GM12878 (cell line): ENCODE results near the gene ANOS1. TPM values are rescaled to one million over a fixed set of nuclear protein-coding genes. Genes with fewer than 3 reads are reported as not detected.

Source experiments
- ATAC-seq: fragments of 200-7000 bp; cut with Tn5 transposase; 3 replicates; pipeline ENCODE4 v1.9.1; 2020; ENCODE audit warnings: mild to moderate bottlenecking, moderate library complexity
- BruUV-seq: library from RNA; stranded (reverse); fragments of 400-500 nt; replicated peaks from 2 replicates; lab custom pipeline; 2021; lab: Mats Ljungman, UMichigan
- CTCF ChIA-PET: fragments of 300-600 bp; sonication (Branson Sonifier 250); formaldehyde crosslinking; extraction: SDS; loops from one replicate; lab custom pipeline; 2021; ENCODE audit warnings: inconsistent platforms; lab: Yijun Ruan, JAX
- POLR2A ChIA-PET: fragments of 350-600 bp; formaldehyde crosslinking; extraction: SDS; loops from one replicate; lab custom pipeline; 2021; ENCODE audit warnings: inconsistent platforms; lab: Charles Lee
- RAD21 ChIA-PET: fragments of 300-600 bp; sonication (Branson Sonifier 250); formaldehyde crosslinking; loops from one replicate; lab custom pipeline; 2023; ENCODE audit warnings: antibody characterized with exemption; ENCODE audit not compliant: unreplicated experiment; lab: Charles Lee
- SMC1A ChIA-PET: fragments of 300-600 bp; sonication (Branson Sonifier 250); formaldehyde crosslinking; loops from one replicate; lab custom pipeline; 2023; ENCODE audit not compliant: unreplicated experiment, uncharacterized antibody; lab: Charles Lee
- DNase-seq: peaks from one replicate; pipeline ENCODE4 v3.0.0-alpha.2; 2011; ENCODE audit warnings: low read depth, low spot score
- FAIRE-seq: peaks from 3 replicates; lab custom pipeline; 2011; peaks lifted over from hg19 to GRCh38; lab: Jason Lieb, UNC
- H2AFZ ChIP-seq: 2 replicates; pipeline ENCODE4 v1.6.0; 2011; ENCODE audit warnings: low read depth, low read length, control low read depth; ENCODE audit not compliant: control insufficient read depth
- H3K27ac ChIP-seq: 2 replicates; pipeline ENCODE4 v1.5.1; 2011; ENCODE audit warnings: control low read depth; ENCODE audit not compliant: control insufficient read depth, insufficient read depth
- H3K27me3 ChIP-seq, 2 experiments: replicated peaks in 1 of 2; 2 replicates each; pipeline versions ENCODE4 v1.6.0 to v1.6.1; 2011; ENCODE audit warnings: low read length in 1 of 2; ENCODE audit not compliant: control insufficient read depth in 2 of 2, insufficient read depth in 2 of 2
- H3K36me3 ChIP-seq, 2 experiments: 2 replicates each; pipeline ENCODE4 v1.5.1; 2011; ENCODE audit warnings: low read length in 1 of 2; ENCODE audit not compliant: control insufficient read depth in 2 of 2, insufficient read depth in 2 of 2
- H3K4me1 ChIP-seq: 2 replicates; pipeline ENCODE4 v1.6.1; 2011; ENCODE audit warnings: mild to moderate bottlenecking, low read length, moderate library complexity, mixed read lengths; ENCODE audit not compliant: control insufficient read depth, insufficient read depth
- H3K4me2 ChIP-seq: 2 replicates; pipeline ENCODE4 v1.6.0; 2011; ENCODE audit warnings: control low read depth; ENCODE audit not compliant: control insufficient read depth, insufficient read depth
- H3K4me3 ChIP-seq: fragments of 200-600 bp; sonication (generic); 2 replicates; pipeline ENCODE4 v1.5.1; 2016
- H3K79me2 ChIP-seq: 2 replicates; pipeline ENCODE4 v1.6.0; 2011; ENCODE audit warnings: low read length; ENCODE audit not compliant: control insufficient read depth, insufficient read depth
- H3K9ac ChIP-seq: 2 replicates; pipeline ENCODE4 v1.8.0; 2011; ENCODE audit warnings: low read length, control low read depth, mixed read lengths; ENCODE audit not compliant: control insufficient read depth, insufficient read depth
- H3K9me3 ChIP-seq: replicated peaks from 3 replicates; pipeline ENCODE4 v1.5.1; 2011; ENCODE audit warnings: mild to moderate bottlenecking, low read length; ENCODE audit not compliant: control insufficient read depth, insufficient read depth
- H4K20me1 ChIP-seq: 2 replicates; pipeline ENCODE4 v1.6.0; 2011; ENCODE audit not compliant: control insufficient read depth, insufficient read depth
- ETV6 ChIP-seq, 2 experiments: fragments of 450-650 bp in 1 of 2; IDR thresholded peaks in 1 of 2; conservative IDR thresholded peaks in 1 of 2; 2 replicates each; pipeline ENCODE4 v1.6.1; 2014; ENCODE audit warnings: antibody characterized with exemption in 1 of 2, borderline replicate concordance in 1 of 2, low read depth in 1 of 2, mild to moderate bottlenecking in 1 of 2, moderate library complexity in 1 of 2
- HCFC1 ChIP-seq: fragments of 150-350 bp; IDR thresholded peaks from 2 replicates; pipeline ENCODE4 v1.6.1; 2014; ENCODE audit warnings: low read length
- IKZF1 ChIP-seq: fragments of 450-650 bp; conservative IDR thresholded peaks from 2 replicates; pipeline ENCODE4 v1.6.1; 2017; ENCODE audit warnings: antibody characterized with exemption, mild to moderate bottlenecking
- IRF5 ChIP-seq: fragments of 450-650 bp; IDR thresholded peaks from 2 replicates; pipeline ENCODE4 v1.6.1; 2017; ENCODE audit warnings: borderline replicate concordance
- MEF2A ChIP-seq: IDR thresholded peaks from 2 replicates; pipeline ENCODE4 v1.6.1; 2011; ENCODE audit warnings: low read depth, mild to moderate bottlenecking, low read length, moderate library complexity; ENCODE audit not compliant: insufficient read depth
- NFXL1 ChIP-seq: fragments of 450-650 bp; IDR thresholded peaks from 2 replicates; pipeline ENCODE4 v1.6.1; 2017; ENCODE audit warnings: antibody characterized with exemption, mild to moderate bottlenecking, borderline replicate concordance
- NFYA ChIP-seq: IDR thresholded peaks from 2 replicates; pipeline ENCODE4 v1.6.1; 2011; ENCODE audit warnings: low read depth, mild to moderate bottlenecking, low read length, improper control_type of control experiment, borderline replicate concordance
- NFYB ChIP-seq: IDR thresholded peaks from 2 replicates; pipeline ENCODE4 v1.6.1; 2011; ENCODE audit warnings: low read depth, mild to moderate bottlenecking, low read length, improper control_type of control experiment, moderate library complexity; ENCODE audit not compliant: insufficient read depth
- PAX5 ChIP-seq: IDR thresholded peaks from 2 replicates; pipeline ENCODE4 v1.6.1; 2011; ENCODE audit warnings: low read depth, low read length, borderline replicate concordance
- RAD21 ChIP-seq: IDR thresholded peaks from 2 replicates; pipeline ENCODE4 v1.6.1; 2011; ENCODE audit warnings: mild to moderate bottlenecking, low read depth, low read length, moderate library complexity; ENCODE audit not compliant: insufficient read depth
- RAD51 ChIP-seq: fragments of 450-650 bp; IDR thresholded peaks from 2 replicates; pipeline ENCODE4 v1.6.1; 2016; ENCODE audit warnings: moderate library complexity, mild to moderate bottlenecking, inconsistent platforms
- YY1 ChIP-seq: IDR thresholded peaks from 2 replicates; pipeline ENCODE4 v1.6.1; 2011; ENCODE audit warnings: low read depth, mild to moderate bottlenecking, low read length
- WGBS: methylation state at CpG from one replicate; pipeline ENCODE4 v1.1.6; 2016; ENCODE audit warnings: low lambda C conversion rate; ENCODE audit not compliant: insufficient replicate concordance, insufficient coverage; ENCODE audit errors: missing lambda C conversion rate; 5-methylcytosine and 5-hydroxymethylcytosine counted together
- in situ Hi-C: fragments of 300-500 bp; cut with MboI; formaldehyde crosslinking; loops from 9 replicates; pipeline ENCODE4 v1.14.3; 2018; ENCODE audit warnings: mixed read lengths
- intact Hi-C: fragments of 100-400 bp; cut with micrococcal nuclease; formaldehyde crosslinking; loops from one replicate; pipeline ENCODE4 v1.14.2; 2022; ENCODE audit not compliant: unreplicated experiment
- polyA plus RNA-seq, 11 experiments: library from polyadenylated mRNA; depleted of rRNA in 4 of 11; unstranded in 6 of 11; stranded (reverse) in 5 of 11; fragments of >200 nt; fragmentation: Nextera tagmentation in 4 of 11; fragmentation: Illumina TruSeq in 1 of 11; extraction: Ambion mirVana in 4 of 11; extraction: Trizol in 1 of 11; gene quantifications; 1 replicate in 1 of 11; 2 replicates in 10 of 11; pipeline versions ENCODE4 v1.2.1 to v1.2.3, GENCODE V29; 2011 to 2016; ENCODE audit warnings: inconsistent platforms in 2 of 11, missing spikeins in 2 of 11, low read depth in 1 of 11
- total RNA-seq, 4 experiments: library from RNA; depleted of rRNA in 3 of 4; stranded (reverse); fragments of >200 nt in 3 of 4; fragmentation: Illumina TruSeq in 1 of 4; extraction: Trizol in 1 of 4; gene quantifications; 2 replicates each; pipeline versions ENCODE4 v1.2.1 to v1.2.3, GENCODE V29; 2013 to 2021
- TF ChIP-seq, protein P1 (sequence below): IDR thresholded peaks from 2 replicates; pipeline ENCODE4 v1.6.1; 2011; ENCODE audit warnings: borderline replicate concordance, low read depth, mild to moderate bottlenecking, moderate library complexity, mixed read lengths, low read length; ENCODE audit not compliant: insufficient read depth; ENCODE audit errors: extremely low read length

The ANOS1 gene
- total and polyA plus RNA-seq, 10 of the 15 experiments (the other 5 are each of a cell fraction or from before 2014, with no cell fraction given): under 0.01 to 4.0 (median 0.03) TPM; not detected in 3

DNA sequence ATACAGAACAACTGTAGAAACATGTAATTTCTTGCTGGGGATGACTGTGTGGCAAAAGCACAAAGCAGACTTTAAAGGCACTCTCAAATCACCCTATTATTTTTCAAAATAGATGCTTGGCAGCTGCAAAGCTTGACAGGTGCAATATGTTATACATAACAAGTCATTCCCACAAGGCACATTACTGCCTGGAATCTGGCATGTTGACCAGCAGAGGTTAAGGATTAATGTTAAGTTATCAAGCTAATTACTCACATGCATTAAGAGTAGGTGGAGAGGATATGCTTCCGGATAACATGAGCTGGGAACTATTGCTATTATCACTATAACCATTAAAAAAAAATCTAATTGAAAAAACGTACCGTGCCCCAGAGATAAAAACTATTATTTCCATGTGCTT lies 17.8 kb downstream of the ANOS1 start:
- no peak overlapping the region for H3K27ac ChIP-seq
- ChIA-PET POLR2A (no interaction called here), SMC1A (no interaction called here), RAD21 (no interaction called here), CTCF (interaction anchor here (0.9 kb wide), 1 partner anchor 24 kb away, joined by 3 read pairs; no protein-coding TSS in a partner anchor)
- no peak for DNase-seq
- intact Hi-C loops (no loop called here), in situ Hi-C loops (no loop called here)
- no peaks in the 10 kb centered on the region for H3K36me3 ChIP-seq
- FAIRE-seq: no peak
- no peaks in the 10 kb centered on the region for H4K20me1 ChIP-seq
- TF ChIP-seq PAX5: no peak
- H3K79me2 ChIP-seq: no peaks in the 10 kb centered on the region
- no peaks in the 10 kb centered on the region for H3K9me3 ChIP-seq
- no peak overlapping the region for H3K4me3 ChIP-seq
- H3K4me2 ChIP-seq: no peak overlapping the region
- BruUV-seq: no TSS peak
- 33% methylated on average over 3 of the region's 3 CpGs for WGBS
- H3K27me3 ChIP-seq: no peaks in the 10 kb centered on the region
- H2AFZ ChIP-seq: no peak overlapping the region
- no peak for ATAC-seq
- no peak overlapping the region for H3K9ac ChIP-seq
- H3K4me1 ChIP-seq: no peaks in the 10 kb centered on the region

DNA sequence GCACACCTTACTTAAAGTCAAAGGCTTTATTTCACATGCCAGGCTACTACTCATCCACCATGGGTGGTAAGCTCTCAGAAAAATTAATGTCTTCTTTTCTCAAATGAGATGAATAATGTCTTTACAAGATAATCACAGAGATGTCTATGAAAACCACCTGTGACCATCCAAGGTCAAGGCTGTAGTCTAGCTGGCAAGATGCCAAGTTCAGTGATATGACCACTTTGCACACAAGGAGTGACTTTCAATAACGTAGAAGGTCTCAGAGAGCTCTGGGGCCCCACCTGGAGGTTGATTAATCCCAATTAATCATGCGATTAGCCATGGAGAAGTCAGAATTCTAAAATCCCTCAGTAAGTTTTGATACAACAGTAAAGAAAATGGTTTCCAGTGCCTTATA lies 20.5 kb downstream of the ANOS1 start:
- intact Hi-C loops (no loop called here), in situ Hi-C loops (no loop called here)
- 18% methylated on average over 2 of the region's 2 CpGs for WGBS
- Histone ChIP-seq H3K4me1 (no peaks in the 10 kb centered on the region), H4K20me1 (no peaks in the 10 kb centered on the region), H3K27me3 (no peaks in the 10 kb centered on the region), H3K27ac (no peak overlapping the region), H3K79me2 (no peaks in the 10 kb centered on the region), H3K4me3 (no peak overlapping the region), H3K4me2 (no peak overlapping the region), H3K36me3 (no peaks in the 10 kb centered on the region), H3K9ac (no peak overlapping the region), H3K9me3 (no peaks in the 10 kb centered on the region), H2AFZ (no peak overlapping the region)
- ChIA-PET POLR2A (no interaction called here), CTCF (no interaction called here), RAD21 (no interaction called here), SMC1A (no interaction called here)
- BruUV-seq: no TSS peak
- FAIRE-seq (no peak), DNase-seq (no peak), ATAC-seq (no peak)
- TF ChIP-seq NFYB (no peak), IKZF1 (no peak), RAD51 (no peak), IRF5 (no peak), YY1 (no peak), ETV6 (conservative IDR thresholded peaks at IDR 0.05 in 1 of 2, IDR thresholded peaks at IDR 0.05 in 1 of 2; ENCODE audit: borderline replicate concordance in 1 of 2, low read depth in 1 of 2) (no peak), MEF2A (no peak), NFYA (no peak), HCFC1 (no peak), RAD21 (no peak), NFXL1 (no peak)
- TF ChIP-seq, protein P1, sequence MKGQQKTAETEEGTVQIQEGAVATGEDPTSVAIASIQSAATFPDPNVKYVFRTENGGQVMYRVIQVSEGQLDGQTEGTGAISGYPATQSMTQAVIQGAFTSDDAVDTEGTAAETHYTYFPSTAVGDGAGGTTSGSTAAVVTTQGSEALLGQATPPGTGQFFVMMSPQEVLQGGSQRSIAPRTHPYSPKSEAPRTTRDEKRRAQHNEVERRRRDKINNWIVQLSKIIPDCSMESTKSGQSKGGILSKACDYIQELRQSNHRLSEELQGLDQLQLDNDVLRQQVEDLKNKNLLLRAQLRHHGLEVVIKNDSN: no peak
